SIG-M5 (cell line): ENCODE data around the gene FOXJ3.

ENCODE experiments used
- DNase-seq: peaks from one replicate; lab custom pipeline; 2025; lab: John Stamatoyannopoulos, UW

The FOXJ3 gene

GRCh38 chr1:42335050-42335808 is at the start of gene FOXJ3:
Gene FOXJ3 (minus strand): TSS chr1:42335235. CDS start chr1:42311093, 24,142 bp downstream.
- no peak for DNase-seq

- no peak for DNase-seq
Measured at GRCh38 chr1:42381280-42381673, 46.2 kb upstream of the FOXJ3 start.

GRCh38 chr1:42380586-42381279 is 45.7 kb upstream of the FOXJ3 start, which contains the start of gene RIMKLA:
Gene RIMKLA (plus strand): TSS chr1:42380792. CDS start chr1:42380935, 143 bp downstream.
- no peak for DNase-seq

GRCh38 chr1:42379794-42380585 is 45.0 kb upstream of the FOXJ3 start:
- DNase-seq, result no peak

GRCh38 chr1:42372796-42373195 is 37.8 kb upstream of the FOXJ3 start:
- DNase-seq, result no peak

- no peak for DNase-seq
Measured at GRCh38 chr1:42370876-42371549, 36.0 kb upstream of the FOXJ3 start.

GRCh38 chr1:42369471-42369870 is 34.4 kb upstream of the FOXJ3 start:
- DNase-seq, result no peak

GRCh38 chr1:42368096-42368795 is 33.2 kb upstream of the FOXJ3 start:
- DNase-seq, result no peak

- DNase-seq, result no peak
Measured at GRCh38 chr1:42365118-42365517, 30.1 kb upstream of the FOXJ3 start.

- DNase-seq, result no peak
Measured at GRCh38 chr1:42364542-42364941, 29.5 kb upstream of the FOXJ3 start.

GRCh38 chr1:42364089-42364488 is 29.1 kb upstream of the FOXJ3 start:
- no peak for DNase-seq

- DNase-seq, result no peak
Measured at GRCh38 chr1:42359466-42359865, 24.4 kb upstream of the FOXJ3 start.

GRCh38 chr1:42358791-42359190 is 23.8 kb upstream of the FOXJ3 start:
- no peak for DNase-seq

GRCh38 chr1:42350086-42350485 is 15.1 kb upstream of the FOXJ3 start:
- DNase-seq, result no peak

GRCh38 chr1:42348498-42348897 is 13.5 kb upstream of the FOXJ3 start:
- no peak for DNase-seq

- DNase-seq, result no peak
Measured at GRCh38 chr1:42343049-42343448, 8.0 kb upstream of the FOXJ3 start.

GRCh38 chr1:42340901-42341300 is 5.9 kb upstream of the FOXJ3 start:
- DNase-seq, result no peak

- no peak for DNase-seq
Measured at GRCh38 chr1:42340093-42340492, 5.1 kb upstream of the FOXJ3 start.

- DNase-seq, result no peak
Measured at GRCh38 chr1:42336978-42337377, 1.9 kb upstream of the FOXJ3 start.

GRCh38 chr1:42335809-42336518 is 929 bp upstream of the FOXJ3 start:
- no peak for DNase-seq
